Skeletal muscle tissue (tissue), 4 donors: Measurements from ENCODE around the gene TMTC2. TPM values are rescaled to one million over a fixed set of nuclear protein-coding genes. Genes with fewer than 3 reads are reported as not detected.
"Not testable (repeated sequence)": the region's sequence is repeated elsewhere in the genome, so short reads cannot be mapped to it uniquely, and the experiment has no call there.

ENCODE experiments used
- H3K27ac ChIP-seq: one replicate; pipeline ENCODE4 v1.7.0; 2013; ENCODE audit warnings: mild to moderate bottlenecking, low read depth, low read length, inconsistent platforms
- H3K27me3 ChIP-seq, 3 donors: one replicate each; pipeline ENCODE4 v1.7.0; 2013; ENCODE audit warnings: low read length in 3 of 3; ENCODE audit not compliant: control insufficient read depth in 3 of 3, insufficient read depth in 3 of 3
- H3K36me3 ChIP-seq, 3 donors: one replicate each; pipeline ENCODE4 v1.7.0; 2013; ENCODE audit warnings: low read length in 3 of 3; ENCODE audit not compliant: control insufficient read depth in 3 of 3, insufficient read depth in 3 of 3
- H3K4me1 ChIP-seq, 3 donors: one replicate each; pipeline ENCODE4 v1.7.0; 2013; ENCODE audit warnings: low read length in 3 of 3, mild to moderate bottlenecking in 3 of 3; ENCODE audit not compliant: control insufficient read depth in 3 of 3, insufficient read depth in 3 of 3
- H3K4me3 ChIP-seq, 3 donors: one replicate each; pipeline ENCODE4 v1.7.0; 2013; ENCODE audit warnings: low read length in 3 of 3
- H3K9ac ChIP-seq, 3 donors: one replicate each; pipeline ENCODE4 v1.7.0; 2013; ENCODE audit warnings: low read length in 3 of 3, mild to moderate bottlenecking in 3 of 3, moderate library complexity in 2 of 3, low read depth in 1 of 3
- H3K9me3 ChIP-seq, 3 donors: one replicate each; pipeline ENCODE4 v1.7.0; 2013; ENCODE audit warnings: low read length in 3 of 3; ENCODE audit not compliant: control insufficient read depth in 3 of 3
- total RNA-seq: library from RNA; depleted of rRNA; stranded (reverse); fragments of >200 nt; gene quantifications from one replicate; pipeline ENCODE4 v1.2.3, GENCODE V29; 2014
- donor health status: Osteomylitis.

The TMTC2 gene
- total RNA-seq, 1 donor from 2014 or later, result 15.7 TPM

DNA sequence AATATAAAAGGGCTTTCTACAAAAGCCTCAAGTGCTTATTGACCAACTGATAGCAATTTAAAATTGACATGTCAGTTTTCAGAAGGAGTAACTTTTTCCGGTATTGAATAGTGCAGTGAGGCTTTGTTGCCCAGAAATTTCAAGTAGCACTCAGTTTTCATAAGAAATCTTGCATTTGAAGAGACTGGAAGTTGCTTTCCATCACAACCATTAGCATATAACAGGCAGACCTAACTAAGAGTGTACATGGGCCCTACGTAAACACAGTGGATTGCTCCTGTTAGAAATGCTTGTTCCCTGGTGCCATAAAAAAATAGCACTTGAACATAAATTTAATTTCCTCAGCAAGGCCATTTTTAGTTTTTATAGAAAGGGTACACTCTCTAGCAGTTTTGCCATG is 117.9 kb downstream of the TMTC2 start:
- H3K27me3 ChIP-seq, result no peaks in the 10 kb centered on the region
- no peak overlapping the region for H3K4me3 ChIP-seq
- H3K4me1 ChIP-seq, result no peaks in the 10 kb centered on the region
- no peak overlapping the region for H3K9ac ChIP-seq
- H3K36me3 ChIP-seq, result no peaks in the 10 kb centered on the region
- no peak overlapping the region for H3K27ac ChIP-seq
- H3K9me3 ChIP-seq, result no peaks in the 10 kb centered on the region

DNA sequence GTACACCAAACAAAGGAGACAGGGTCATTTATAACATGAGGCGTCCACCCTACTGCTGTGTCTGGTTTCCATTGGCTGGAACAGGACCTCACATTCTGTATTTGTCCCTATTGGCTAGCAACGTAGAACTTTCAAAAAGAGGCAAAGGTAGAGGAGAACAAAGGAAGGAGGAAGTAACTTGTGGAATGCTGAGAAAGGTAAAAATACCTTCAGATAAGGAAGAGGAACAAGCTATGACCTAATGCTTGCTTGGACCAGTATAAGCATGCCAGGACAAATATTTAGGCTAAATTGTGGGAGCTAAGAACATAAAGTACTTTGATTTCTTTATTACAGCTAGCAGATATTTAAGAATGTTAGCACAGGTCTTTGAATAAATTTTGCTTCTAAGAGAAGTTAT is 118.3 kb downstream of the TMTC2 start:
- H3K9me3 ChIP-seq, H3K27me3 ChIP-seq, H3K4me1 ChIP-seq, H3K4me3 ChIP-seq, H3K27ac ChIP-seq, H3K36me3 ChIP-seq, H3K9ac ChIP-seq: not testable (repeated sequence)

DNA sequence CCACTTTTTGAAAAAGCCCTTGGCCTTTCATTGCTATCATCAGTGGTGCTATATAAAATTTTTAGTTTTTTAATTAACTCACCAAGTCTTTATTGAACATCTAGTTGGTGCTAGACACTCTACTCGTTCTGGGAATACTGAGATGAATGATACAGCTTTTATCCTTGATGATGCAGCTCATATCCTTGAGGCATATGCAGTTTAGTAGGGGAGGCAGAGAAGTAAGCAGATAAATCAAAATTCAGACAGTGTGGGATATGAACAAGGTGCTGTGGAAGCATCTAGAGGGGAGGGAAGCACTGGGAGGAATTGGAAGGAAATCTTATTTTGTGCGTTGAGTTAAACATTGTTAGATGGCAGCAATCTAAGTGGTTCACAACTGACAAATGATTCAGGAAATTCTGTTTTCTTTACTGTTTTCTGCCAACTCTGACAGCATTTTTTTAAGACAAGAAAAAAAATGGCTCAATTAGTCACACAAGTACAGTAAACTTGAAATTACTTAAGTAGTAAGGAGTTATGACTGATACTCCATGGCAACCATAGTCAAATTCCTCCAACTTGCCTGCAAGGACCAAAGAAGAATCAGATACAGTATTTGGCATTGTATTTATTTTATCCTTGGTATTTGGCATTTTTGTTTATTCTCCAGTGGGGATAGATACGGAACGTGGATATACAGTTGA is 119.2 kb downstream of the TMTC2 start:
- Histone ChIP-seq H3K36me3 (no peaks in the 10 kb centered on the region), H3K9me3 (no peaks in the 10 kb centered on the region), H3K9ac (no peak overlapping the region), H3K27ac (no peak overlapping the region), H3K4me3 (no peak overlapping the region), H3K4me1 (no peaks in the 10 kb centered on the region), H3K27me3 (no peaks in the 10 kb centered on the region)

DNA sequence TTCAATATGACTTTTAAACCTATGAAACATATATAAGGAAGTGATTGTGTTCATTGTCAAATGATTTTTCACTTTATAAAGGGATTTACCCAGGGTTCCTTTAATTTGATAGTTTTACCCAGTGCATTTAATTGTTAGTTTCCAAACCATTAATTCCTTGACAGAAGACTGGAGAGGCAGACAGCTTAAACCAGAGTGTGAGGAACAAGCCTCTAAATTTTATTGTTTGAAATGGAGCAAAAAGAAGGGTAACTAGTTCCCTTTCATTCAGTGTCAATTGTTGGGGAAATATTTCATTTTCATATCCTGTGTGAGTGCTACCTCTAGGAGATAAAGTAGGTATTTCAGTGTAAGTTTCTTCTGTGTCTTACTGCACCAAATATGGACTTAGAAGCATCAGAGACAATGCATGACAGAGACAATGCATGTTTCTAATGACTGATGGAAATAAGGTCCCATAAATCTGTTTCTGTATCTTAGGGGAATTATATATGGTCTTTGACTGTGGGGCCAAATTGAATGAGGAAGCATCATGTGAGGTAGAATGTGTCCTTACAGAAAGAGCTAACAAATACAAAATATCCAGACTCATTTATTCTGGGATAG is 120.5 kb downstream of the TMTC2 start:
- H3K9me3 ChIP-seq, result no peaks in the 10 kb centered on the region

DNA sequence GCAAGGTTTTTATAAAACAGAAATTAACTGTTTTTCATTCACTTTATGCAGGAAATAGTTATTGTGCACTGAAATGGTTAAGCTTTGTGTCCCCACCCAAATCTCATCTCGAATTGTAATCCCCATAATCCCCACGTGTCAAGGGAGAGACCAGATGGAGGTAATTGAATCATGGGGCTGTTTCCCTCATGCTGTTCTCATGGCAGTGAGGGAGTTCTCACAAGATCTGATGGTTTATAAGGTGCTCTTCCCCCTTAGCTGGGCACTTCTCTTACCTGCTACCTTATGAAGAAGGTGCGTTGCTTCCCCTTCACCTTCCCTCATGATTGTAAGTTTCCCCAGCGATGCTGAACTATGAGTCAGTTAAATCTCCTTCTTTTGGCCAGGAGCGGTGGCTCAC is 123.9 kb downstream of the TMTC2 start:
- Histone ChIP-seq H3K9me3 (no peaks in the 10 kb centered on the region), H3K9ac (no peak overlapping the region), H3K4me3 (no peak overlapping the region), H3K36me3 (no peaks in the 10 kb centered on the region), H3K27me3 (no peaks in the 10 kb centered on the region), H3K27ac (no peak overlapping the region), H3K4me1 (no peaks in the 10 kb centered on the region)

More for the DNA sequence above, 120.5 kb downstream of the TMTC2 start:
- H3K4me1 ChIP-seq, result no peaks in the 10 kb centered on the region
- H3K27ac ChIP-seq, result no peak overlapping the region
- no peak overlapping the region for H3K4me3 ChIP-seq
- no peaks in the 10 kb centered on the region for H3K27me3 ChIP-seq
- H3K9ac ChIP-seq, result no peak overlapping the region
- H3K36me3 ChIP-seq, result no peaks in the 10 kb centered on the region

DNA sequence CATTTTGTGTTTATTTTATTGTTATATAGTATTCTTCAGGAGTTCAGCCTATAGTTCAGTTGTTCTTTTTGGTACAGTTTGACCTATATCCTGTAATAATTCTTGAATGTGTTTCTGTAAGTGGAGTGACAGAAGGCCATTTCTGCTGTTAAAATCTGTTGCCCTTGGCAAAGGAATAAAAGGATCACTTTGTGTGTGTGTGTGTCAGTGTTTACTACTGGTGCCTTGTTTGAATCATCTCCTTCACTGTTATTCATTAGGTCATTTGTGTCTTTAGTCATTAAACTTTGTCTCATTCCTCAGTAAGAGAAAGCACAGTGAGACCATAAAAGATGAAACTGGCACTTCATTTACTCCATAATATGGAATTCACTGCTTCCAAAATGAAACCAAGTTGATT is 130.7 kb downstream of the TMTC2 start:
- Histone ChIP-seq H3K9me3 (no peaks in the 10 kb centered on the region), H3K27me3 (no peaks in the 10 kb centered on the region), H3K36me3 (no peaks in the 10 kb centered on the region), H3K27ac (no peak overlapping the region), H3K9ac (no peak overlapping the region), H3K4me3 (no peak overlapping the region), H3K4me1 (no peaks in the 10 kb centered on the region)

DNA sequence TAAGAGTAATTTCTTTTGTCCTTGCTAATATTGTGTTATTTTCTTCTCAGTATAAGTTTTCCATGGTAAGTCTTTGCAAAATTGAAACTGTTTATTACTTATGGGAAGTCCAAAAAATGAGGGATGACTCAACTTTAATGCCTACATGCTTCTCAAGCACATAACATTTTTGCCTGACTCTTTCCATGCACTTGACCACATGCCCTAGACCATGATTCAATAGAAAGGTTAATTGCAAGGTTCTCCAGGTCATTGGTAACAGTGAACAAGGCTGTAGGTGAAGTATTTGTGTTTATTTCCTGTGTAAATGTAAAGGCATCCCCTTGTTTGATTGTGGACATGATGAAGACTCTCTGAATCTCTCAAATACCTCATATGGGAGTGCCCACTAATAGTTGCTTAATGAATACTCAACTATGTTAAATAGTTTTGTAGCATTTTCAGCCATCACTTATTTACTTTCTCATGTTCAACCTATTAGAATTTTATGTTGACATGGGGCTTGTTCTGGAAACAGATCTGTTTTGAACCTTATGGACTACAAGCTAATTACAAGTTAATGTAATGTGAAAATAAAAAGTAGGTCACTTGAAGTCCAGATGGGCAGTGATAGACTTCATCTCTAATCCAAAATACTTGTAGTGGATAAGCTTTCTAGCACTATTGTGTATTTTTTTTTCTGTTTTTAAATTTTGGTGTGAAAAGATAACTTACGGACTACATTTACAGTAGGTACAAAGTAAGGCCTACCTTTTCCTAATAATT is 131.7 kb downstream of the TMTC2 start:
- no peaks in the 10 kb centered on the region for H3K36me3 ChIP-seq
- no peak overlapping the region for H3K4me3 ChIP-seq
- no peaks in the 10 kb centered on the region for H3K4me1 ChIP-seq
- H3K9ac ChIP-seq, result no peak overlapping the region
- no peaks in the 10 kb centered on the region for H3K9me3 ChIP-seq
- H3K27ac ChIP-seq, result no peak overlapping the region
- H3K27me3 ChIP-seq, result no peaks in the 10 kb centered on the region

DNA sequence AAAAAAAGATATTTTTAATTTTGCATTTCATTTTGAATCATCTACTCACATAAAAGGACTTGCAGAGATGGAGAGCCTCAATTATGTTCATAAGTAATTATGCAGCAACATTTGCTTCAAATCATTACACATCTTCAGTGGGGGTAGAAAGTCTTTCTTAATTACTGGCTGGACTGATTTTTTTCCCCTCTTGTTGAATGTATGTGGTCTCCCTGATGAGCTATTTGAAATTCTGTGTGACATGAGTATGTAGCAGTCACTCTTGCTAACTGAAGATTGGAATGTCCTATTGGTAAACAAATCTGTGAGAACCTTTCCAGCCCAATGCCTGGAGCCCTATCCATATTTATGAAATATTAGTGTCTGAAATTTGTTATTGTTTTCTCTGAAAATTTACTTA is 139.8 kb downstream of the TMTC2 start:
- no peaks in the 10 kb centered on the region for H3K36me3 ChIP-seq
- no peak overlapping the region for H3K9ac ChIP-seq
- no peaks in the 10 kb centered on the region for H3K27me3 ChIP-seq
- H3K9me3 ChIP-seq, result no peaks in the 10 kb centered on the region
- H3K4me3 ChIP-seq, result no peak overlapping the region
- H3K27ac ChIP-seq, result no peak overlapping the region
- no peaks in the 10 kb centered on the region for H3K4me1 ChIP-seq

DNA sequence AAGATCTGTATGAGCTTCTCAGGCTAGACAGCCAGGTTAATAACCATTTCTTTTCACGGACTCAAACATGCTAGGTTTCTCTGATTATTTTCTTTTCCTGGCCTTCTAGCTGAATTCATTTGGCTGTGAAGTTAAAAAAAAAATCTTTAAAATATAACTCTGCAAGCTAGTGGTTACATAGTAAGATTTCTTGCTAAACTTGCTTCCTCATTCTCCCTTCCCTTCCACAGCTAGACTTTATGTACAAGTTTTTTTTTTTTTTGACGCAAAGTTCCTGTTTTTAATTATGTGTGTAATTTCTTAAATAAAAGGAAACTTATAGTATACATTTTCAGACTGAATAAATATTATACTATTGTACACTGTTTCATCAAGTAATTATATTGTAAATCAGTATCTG is 145.4 kb downstream of the TMTC2 start:
- no peaks in the 10 kb centered on the region for H3K27me3 ChIP-seq
- no peaks in the 10 kb centered on the region for H3K9me3 ChIP-seq
- no peak overlapping the region for H3K27ac ChIP-seq

DNA sequence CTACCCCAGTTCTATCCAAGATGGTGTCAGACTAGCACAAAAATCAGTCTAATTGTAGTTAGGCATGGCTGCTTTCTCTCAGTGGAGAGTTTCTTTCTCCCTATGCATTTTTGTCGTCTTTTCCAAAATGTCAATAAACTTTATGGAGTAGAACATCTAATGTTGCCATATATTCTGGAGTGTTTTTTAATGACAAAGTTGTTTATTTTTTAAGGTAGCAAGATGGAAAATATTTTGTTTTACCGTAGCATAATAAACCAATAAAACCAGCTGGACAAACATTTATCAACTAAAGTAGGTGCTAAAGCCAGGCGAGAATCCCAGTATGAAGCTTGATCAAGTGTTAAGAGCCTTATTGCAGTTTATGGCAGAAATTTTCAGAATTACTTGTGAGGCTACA is 146.3 kb downstream of the TMTC2 start:
- Histone ChIP-seq H3K27ac (no peak overlapping the region), H3K4me3 (no peak overlapping the region), H3K9ac (no peak overlapping the region), H3K4me1 (no peaks in the 10 kb centered on the region), H3K27me3 (no peaks in the 10 kb centered on the region), H3K36me3 (no peaks in the 10 kb centered on the region), H3K9me3 (no peaks in the 10 kb centered on the region)

More for the DNA sequence above, 145.4 kb downstream of the TMTC2 start:
- no peaks in the 10 kb centered on the region for H3K36me3 ChIP-seq
- no peaks in the 10 kb centered on the region for H3K4me1 ChIP-seq
- no peak overlapping the region for H3K9ac ChIP-seq
- no peak overlapping the region for H3K4me3 ChIP-seq
